Keratinocyte (primary cell): ENCODE measurements around the gene KCNMA1.

Experiments
- EZH2 ChIP-seq: IDR thresholded peaks from one replicate; pipeline ENCODE4 v1.6.1; 2012; ENCODE audit warnings: inconsistent platforms, mild to moderate bottlenecking, low read length, moderate library complexity
- TF ChIP-seq, protein P1 (sequence below), 3 experiments: IDR thresholded peaks in 1 of 3; conservative IDR thresholded peaks in 1 of 3; optimal IDR thresholded peaks in 1 of 3; 2 replicates in 2 of 3; 3 replicates in 1 of 3; pipeline versions ENCODE3 to v1.5.1; 2011; ENCODE audit warnings: low read length in 3 of 3, mild to moderate bottlenecking in 3 of 3, moderate library complexity in 2 of 3, control low read depth in 1 of 3, inconsistent platforms in 1 of 3; ENCODE audit not compliant: insufficient read depth in 2 of 3; ENCODE audit errors: extremely low read depth in 1 of 3

DNA sequence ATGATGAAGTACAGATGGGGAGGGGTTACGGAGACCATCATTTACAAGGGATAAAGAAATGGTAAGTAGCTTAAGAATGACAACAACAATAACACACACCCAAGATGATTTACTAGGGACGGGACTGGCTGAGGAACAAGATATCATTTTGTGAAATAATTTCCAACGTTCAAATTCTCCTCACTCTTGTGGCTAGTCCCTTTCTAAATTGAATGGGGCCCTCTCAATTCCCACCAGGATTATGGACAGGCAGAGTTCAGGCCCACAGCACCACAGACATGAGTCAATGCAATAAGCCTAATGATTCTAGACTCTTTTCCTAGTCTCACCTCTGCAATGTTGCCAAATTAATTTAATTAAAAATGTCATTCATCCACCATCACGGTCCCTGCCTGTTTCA is 448.1 kb downstream of the KCNMA1 start:
- TF ChIP-seq, protein P1, sequence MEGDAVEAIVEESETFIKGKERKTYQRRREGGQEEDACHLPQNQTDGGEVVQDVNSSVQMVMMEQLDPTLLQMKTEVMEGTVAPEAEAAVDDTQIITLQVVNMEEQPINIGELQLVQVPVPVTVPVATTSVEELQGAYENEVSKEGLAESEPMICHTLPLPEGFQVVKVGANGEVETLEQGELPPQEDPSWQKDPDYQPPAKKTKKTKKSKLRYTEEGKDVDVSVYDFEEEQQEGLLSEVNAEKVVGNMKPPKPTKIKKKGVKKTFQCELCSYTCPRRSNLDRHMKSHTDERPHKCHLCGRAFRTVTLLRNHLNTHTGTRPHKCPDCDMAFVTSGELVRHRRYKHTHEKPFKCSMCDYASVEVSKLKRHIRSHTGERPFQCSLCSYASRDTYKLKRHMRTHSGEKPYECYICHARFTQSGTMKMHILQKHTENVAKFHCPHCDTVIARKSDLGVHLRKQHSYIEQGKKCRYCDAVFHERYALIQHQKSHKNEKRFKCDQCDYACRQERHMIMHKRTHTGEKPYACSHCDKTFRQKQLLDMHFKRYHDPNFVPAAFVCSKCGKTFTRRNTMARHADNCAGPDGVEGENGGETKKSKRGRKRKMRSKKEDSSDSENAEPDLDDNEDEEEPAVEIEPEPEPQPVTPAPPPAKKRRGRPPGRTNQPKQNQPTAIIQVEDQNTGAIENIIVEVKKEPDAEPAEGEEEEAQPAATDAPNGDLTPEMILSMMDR (optimal IDR thresholded peaks at IDR 0.05 in 1 of 3, IDR thresholded peaks at IDR 0.05 in 1 of 3, conservative IDR thresholded peaks at IDR 0.05 in 1 of 3; ENCODE audit: extremely low read depth in 1 of 3, insufficient read depth in 2 of 3, low read length in 3 of 3), result no peak
- no peak for TF ChIP-seq EZH2
